ENCODE results near the gene ALDH3B2. TPM values are rescaled to one million over a fixed set of nuclear protein-coding genes. Genes with fewer than 3 reads are reported as not detected.

Gene ALDH3B2
- total and polyA plus RNA-seq, 2 of the 8 experiments (the other 6 are each of a cell fraction or from before 2014, with no cell fraction given) = not detected

DNA sequence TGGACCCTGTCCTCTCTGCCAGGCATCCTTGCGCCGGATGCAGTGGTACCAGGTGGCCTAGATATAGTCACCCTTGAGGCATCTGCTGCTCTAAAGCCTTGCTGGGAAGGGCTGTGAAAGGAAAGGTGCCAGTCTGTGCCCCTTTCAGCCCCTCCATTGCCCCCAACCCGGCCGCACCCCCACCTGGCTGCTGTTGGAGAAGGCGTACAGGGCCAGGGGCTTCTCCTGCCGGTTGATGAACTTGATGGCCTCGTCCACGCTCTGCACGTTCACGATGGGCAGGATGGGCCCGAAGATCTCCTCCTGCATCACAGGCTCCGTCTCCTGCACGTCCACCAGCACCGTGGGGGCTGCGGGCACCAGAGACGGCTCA lies 10.2 kb downstream of the ALDH3B2 start:
- Histone ChIP-seq H2BK12ac (ENCODE audit: low read depth, low read length) (no peak overlapping the region), H3K79me2 (ENCODE audit: control insufficient read depth in 1 of 2, insufficient read depth in 2 of 2, low read length in 2 of 2) (no peaks in the 10 kb centered on the region), H4K91ac (replicated peaks; ENCODE audit: insufficient read length, low read length) (no peak overlapping the region), H3K4me2 (ENCODE audit: insufficient read depth in 1 of 2, low read depth in 2 of 2, low read length in 2 of 2) (no peak overlapping the region), H4K8ac (ENCODE audit: extremely low read depth, insufficient read depth, low read length) (no peak overlapping the region), H4K20me1 (replicated peaks in 1 of 2; ENCODE audit: control insufficient read depth in 1 of 2, insufficient read depth in 2 of 2, low read length in 2 of 2) (peaks cover 0 to 2% of the 10 kb centered on the region in 2 experiments), H2AFZ (ENCODE audit: low read length) (no peak overlapping the region), H3K14ac (ENCODE audit: insufficient read length) (no peak overlapping the region), H2BK15ac (ENCODE audit: low read length) (no peak overlapping the region), H3K4me1 (replicated peaks in 1 of 4; ENCODE audit: control insufficient read depth in 3 of 4, insufficient read depth in 4 of 4, low read length in 3 of 4) (no peaks in the 10 kb centered on the region), H3K23me2 (ENCODE audit: low read depth, low read length) (peaks cover 8% of the 10 kb centered on the region; the same call in 1 of the 2 replicates), H3K27ac (ENCODE audit: low read depth, low read length) (no peak overlapping the region), H3K23ac (ENCODE audit: insufficient read length) (no peak overlapping the region), H2BK20ac (ENCODE audit: low read length) (no peak overlapping the region), H3K9ac (replicated peaks in 1 of 4; ENCODE audit: extremely low read depth in 1 of 4, low read depth in 3 of 4, low read length in 3 of 4) (no peak overlapping the region), H4K5ac (ENCODE audit: insufficient read length, low read depth, low read length) (no peak overlapping the region), H3K4me3 (ENCODE audit: extremely low read depth in 1 of 4, insufficient read depth in 2 of 4, low read depth in 3 of 4, low read length in 4 of 4) (no peak overlapping the region), H3K56ac (replicated peaks; ENCODE audit: insufficient read length, low read depth, low read length) (no peak overlapping the region), H3K18ac (ENCODE audit: extremely low read depth, low read length) (no peak overlapping the region), H2BK5ac (ENCODE audit: low read depth, low read length) (no peak overlapping the region), H3K4ac (replicated peaks; ENCODE audit: insufficient read length, low read depth, low read length) (no peak overlapping the region), H3K9me3 (ENCODE audit: insufficient read depth in 2 of 2, low read depth in 1 of 2, low read length in 1 of 2) (peaks cover 0 to 2% of the 10 kb centered on the region in 2 experiments; a peak in 1 of 4 replicates), H3K79me1 (ENCODE audit: low read depth, low read length) (no peaks in the 10 kb centered on the region), H2AK5ac (ENCODE audit: low read depth, low read length) (no peak overlapping the region), H2BK120ac (replicated peaks; ENCODE audit: low read depth, low read length) (no peak overlapping the region), H3K36me3 (ENCODE audit: control insufficient read depth in 2 of 4, insufficient read depth in 4 of 4, low read length in 3 of 4) (no peaks in the 10 kb centered on the region), H3K27me3 (replicated peaks in 1 of 4; ENCODE audit: control insufficient read depth in 3 of 4, extremely low read depth in 1 of 4, insufficient read depth in 3 of 4, low read length in 3 of 4) (no peaks in the 10 kb centered on the region)
- TF ChIP-seq, protein P1, sequence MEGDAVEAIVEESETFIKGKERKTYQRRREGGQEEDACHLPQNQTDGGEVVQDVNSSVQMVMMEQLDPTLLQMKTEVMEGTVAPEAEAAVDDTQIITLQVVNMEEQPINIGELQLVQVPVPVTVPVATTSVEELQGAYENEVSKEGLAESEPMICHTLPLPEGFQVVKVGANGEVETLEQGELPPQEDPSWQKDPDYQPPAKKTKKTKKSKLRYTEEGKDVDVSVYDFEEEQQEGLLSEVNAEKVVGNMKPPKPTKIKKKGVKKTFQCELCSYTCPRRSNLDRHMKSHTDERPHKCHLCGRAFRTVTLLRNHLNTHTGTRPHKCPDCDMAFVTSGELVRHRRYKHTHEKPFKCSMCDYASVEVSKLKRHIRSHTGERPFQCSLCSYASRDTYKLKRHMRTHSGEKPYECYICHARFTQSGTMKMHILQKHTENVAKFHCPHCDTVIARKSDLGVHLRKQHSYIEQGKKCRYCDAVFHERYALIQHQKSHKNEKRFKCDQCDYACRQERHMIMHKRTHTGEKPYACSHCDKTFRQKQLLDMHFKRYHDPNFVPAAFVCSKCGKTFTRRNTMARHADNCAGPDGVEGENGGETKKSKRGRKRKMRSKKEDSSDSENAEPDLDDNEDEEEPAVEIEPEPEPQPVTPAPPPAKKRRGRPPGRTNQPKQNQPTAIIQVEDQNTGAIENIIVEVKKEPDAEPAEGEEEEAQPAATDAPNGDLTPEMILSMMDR (IDR thresholded peaks at IDR 0.05; ENCODE audit: control extremely low read depth in 1 of 3, insufficient read depth in 1 of 3, low read depth in 1 of 3, low read length in 3 of 3) = no peak
- no peak for TF ChIP-seq SP1 (IDR thresholded peaks at IDR 0.05; ENCODE audit: low read depth, low read length)
- TF ChIP-seq SP2 (IDR thresholded peaks at IDR 0.05; ENCODE audit: low read length) = no peak
- no peak for TF ChIP-seq CREB1 (IDR thresholded peaks at IDR 0.05)
- TF ChIP-seq, protein P2, sequence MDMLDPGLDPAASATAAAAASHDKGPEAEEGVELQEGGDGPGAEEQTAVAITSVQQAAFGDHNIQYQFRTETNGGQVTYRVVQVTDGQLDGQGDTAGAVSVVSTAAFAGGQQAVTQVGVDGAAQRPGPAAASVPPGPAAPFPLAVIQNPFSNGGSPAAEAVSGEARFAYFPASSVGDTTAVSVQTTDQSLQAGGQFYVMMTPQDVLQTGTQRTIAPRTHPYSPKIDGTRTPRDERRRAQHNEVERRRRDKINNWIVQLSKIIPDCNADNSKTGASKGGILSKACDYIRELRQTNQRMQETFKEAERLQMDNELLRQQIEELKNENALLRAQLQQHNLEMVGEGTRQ (IDR thresholded peaks at IDR 0.05; ENCODE audit: low read length) = no peak
- TF ChIP-seq EGR1 (IDR thresholded peaks at IDR 0.05; ENCODE audit: borderline replicate concordance, low read depth, low read length) = no peak
- TF ChIP-seq SIRT6 (IDR thresholded peaks at IDR 0.05; ENCODE audit: low read length) = no peak
- no peak for TF ChIP-seq TEAD4 (IDR thresholded peaks at IDR 0.05; ENCODE audit: low read depth, low read length)
- no peak for TF ChIP-seq EZH2 (IDR thresholded peaks at IDR 0.05; ENCODE audit: low read depth, low read length, severe bottlenecking)
- TF ChIP-seq BACH1 (IDR thresholded peaks at IDR 0.05; ENCODE audit: low read length) = no peak
- TF ChIP-seq, protein P3, sequence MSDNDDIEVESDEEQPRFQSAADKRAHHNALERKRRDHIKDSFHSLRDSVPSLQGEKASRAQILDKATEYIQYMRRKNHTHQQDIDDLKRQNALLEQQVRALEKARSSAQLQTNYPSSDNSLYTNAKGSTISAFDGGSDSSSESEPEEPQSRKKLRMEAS (IDR thresholded peaks at IDR 0.05) = no peak
- CTCF ChIA-PET (ENCODE audit: partially characterized antibody) = interaction anchor here (1.5 to 4.4 kb wide), 2 partner anchors 10 to 17 kb away, joined by 4 to 29 read pairs; partner anchors contain the start of gene ALDH3B2
- DNase-seq (ENCODE audit: low read depth in 1 of 2, low spot score in 2 of 2) (no peak), FAIRE-seq (no peak)
- POLR2A ChIA-PET (ENCODE audit: partially characterized antibody) = no interaction called here
- 82% methylated on average over 14 of the region's 16 CpGs; no CpG with 5 or more reads in 1 of the 2 experiments for WGBS, 2 experiments (ENCODE audit: extremely low coverage in 1 of 2, insufficient coverage in 1 of 2, insufficient read length in 1 of 2, insufficient replicate concordance in 2 of 2, low coverage in 1 of 2, low lambda C conversion rate in 2 of 2, missing lambda C conversion rate in 1 of 2)

Measured in H1 (cell line).